ENCODE measurements around the gene MTRR. TPM values are rescaled to one million over a fixed set of nuclear protein-coding genes. Genes with fewer than 3 reads are reported as not detected.

MTRR gene
- total RNA-seq, 3 donors from 2014 or later: 50.5 to 53.7 (median 53.3) TPM

GRCh38 chr5:7827610-7828009 is 41.3 kb upstream of the MTRR start:
- ATAC-seq: no peak
- no peak overlapping the region for H3K4me3 ChIP-seq
- no peaks in the 10 kb centered on the region for H3K36me3 ChIP-seq (ENCODE audit: low read depth)
- H3K9me3 ChIP-seq: no peaks in the 10 kb centered on the region
- TF ChIP-seq CTCF (IDR thresholded peaks at IDR 0.05): no peak
- DNase-seq: no peak
- no peaks in the 10 kb centered on the region for H3K4me1 ChIP-seq (ENCODE audit: low read depth)
- intact Hi-C loops (cut with DNase I, micrococcal nuclease): no loop called here

- intact Hi-C loops (cut with DNase I, micrococcal nuclease): no loop called here
- Histone ChIP-seq H3K4me1 (ENCODE audit: low read depth) (no peaks in the 10 kb centered on the region), H3K9me3 (no peaks in the 10 kb centered on the region), H3K36me3 (ENCODE audit: low read depth) (no peaks in the 10 kb centered on the region), H3K4me3 (no peak overlapping the region)
- peak in 1 of 3 donors; percentile 24 for DNase-seq
- peak; percentile 83 for ATAC-seq
- TF ChIP-seq CTCF (IDR thresholded peaks at IDR 0.05): no peak
Measured at GRCh38 chr5:7828269-7828668, 40.7 kb upstream of the MTRR start.

GRCh38 chr5:7834982-7835381 is 34.0 kb upstream of the MTRR start:
- Histone ChIP-seq H3K4me3 (no peak overlapping the region), H3K36me3 (ENCODE audit: low read depth) (no peaks in the 10 kb centered on the region), H3K4me1 (ENCODE audit: low read depth) (no peaks in the 10 kb centered on the region), H3K9me3 (no peaks in the 10 kb centered on the region)
- intact Hi-C loops (cut with DNase I, micrococcal nuclease): no loop called here
- no peak for TF ChIP-seq CTCF (IDR thresholded peaks at IDR 0.05)
- no peak for ATAC-seq
- no peak for DNase-seq

DNA sequence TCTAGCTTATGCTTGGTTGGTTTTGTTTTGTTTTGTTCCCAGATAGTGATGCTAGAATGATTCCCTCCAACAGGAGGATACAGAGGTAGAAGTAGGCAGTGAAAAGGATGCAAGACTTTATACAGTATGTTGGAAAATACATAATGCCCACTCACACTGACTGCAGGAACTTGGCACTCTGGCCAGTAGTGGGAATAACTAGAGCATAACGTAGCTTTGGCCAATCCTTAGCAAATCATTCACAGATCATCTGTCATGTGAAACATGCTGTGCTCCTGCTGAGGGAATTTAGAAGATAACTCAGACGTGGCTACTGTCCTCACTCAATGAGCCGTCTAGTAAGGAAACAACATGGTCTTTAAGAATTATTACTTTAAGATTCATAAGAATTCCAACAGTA is 31.5 kb upstream of the MTRR start:
- H3K4me1 ChIP-seq (ENCODE audit: low read depth): no peaks in the 10 kb centered on the region
- ATAC-seq (no peak), DNase-seq (no peak)
- TF ChIP-seq CTCF (IDR thresholded peaks at IDR 0.05): no peak
- no peaks in the 10 kb centered on the region for H3K9me3 ChIP-seq
- no peaks in the 10 kb centered on the region for H3K36me3 ChIP-seq (ENCODE audit: low read depth)
- intact Hi-C loops (cut with DNase I, micrococcal nuclease): no loop called here
- H3K4me3 ChIP-seq: no peak overlapping the region

DNA sequence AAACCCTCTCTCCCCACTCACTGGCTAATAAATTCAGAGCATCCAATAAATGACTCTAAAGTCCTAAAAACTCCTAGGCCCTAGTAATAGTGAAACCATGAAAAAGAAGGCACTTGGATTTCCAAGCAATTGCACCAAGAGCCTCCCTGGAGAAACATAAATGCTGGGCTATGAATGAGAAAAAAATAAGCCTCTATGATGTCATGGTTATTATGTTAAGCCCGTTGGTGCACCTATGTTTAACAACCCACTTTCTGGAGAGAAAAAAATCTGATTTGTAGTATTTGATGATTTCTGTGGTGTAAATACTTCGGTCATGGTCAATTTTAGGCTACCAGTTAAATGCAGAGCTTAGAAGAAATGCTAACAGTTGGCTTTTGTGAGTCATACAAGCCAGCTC is 26.4 kb upstream of the MTRR start:
- no peak for TF ChIP-seq CTCF (IDR thresholded peaks at IDR 0.05)
- no peaks in the 10 kb centered on the region for H3K36me3 ChIP-seq (ENCODE audit: low read depth)
- no peak overlapping the region for H3K4me3 ChIP-seq
- H3K9me3 ChIP-seq: no peaks in the 10 kb centered on the region
- intact Hi-C loops (cut with DNase I, micrococcal nuclease): no loop called here
- H3K4me1 ChIP-seq (ENCODE audit: low read depth): no peaks in the 10 kb centered on the region
- no peak for DNase-seq
- no peak for ATAC-seq

DNA sequence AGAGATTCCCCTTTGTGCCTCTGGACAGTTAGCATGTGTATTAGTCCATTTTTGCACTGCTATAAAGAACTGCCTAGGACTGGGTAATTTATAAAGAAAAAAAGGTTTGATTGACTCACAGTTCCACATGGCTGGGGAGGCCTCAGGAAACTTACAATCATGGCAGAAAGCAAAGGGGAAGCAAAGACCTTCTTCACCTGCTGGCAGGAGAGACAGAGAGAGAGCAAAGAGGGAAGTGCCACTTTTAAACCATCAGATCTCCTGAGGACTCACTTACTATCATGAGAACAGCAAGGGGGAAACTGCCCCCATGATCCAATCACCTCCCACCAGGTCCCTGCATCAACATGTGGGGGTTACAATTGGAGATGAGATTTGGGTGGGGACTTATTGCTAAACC is 24.0 kb upstream of the MTRR start:
- no peak overlapping the region for H3K4me3 ChIP-seq
- H3K9me3 ChIP-seq: no peaks in the 10 kb centered on the region
- DNase-seq (no peak), ATAC-seq (no peak)
- intact Hi-C loops (cut with DNase I, micrococcal nuclease): no loop called here
- no peak for TF ChIP-seq CTCF (IDR thresholded peaks at IDR 0.05)
- H3K36me3 ChIP-seq (ENCODE audit: low read depth): no peaks in the 10 kb centered on the region
- peaks cover 3% of the 10 kb centered on the region for H3K4me1 ChIP-seq (ENCODE audit: low read depth)

Data from mucosa of descending colon (tissue), 3 donors.